Liver (tissue), 9 donors: Measurements from ENCODE around the gene YWHAB. TPM values are rescaled to one million over a fixed set of nuclear protein-coding genes. Genes with fewer than 3 reads are reported as not detected.

Experiments
- DNase-seq: peaks from one replicate; pipeline ENCODE4 v3.0.0-alpha.2; 2017; ENCODE audit warnings: low spot score
- H3K27ac ChIP-seq, 2 donors: one replicate each; pipeline ENCODE4 v1.7.0; 2013; ENCODE audit warnings: inconsistent platforms in 2 of 2, low read length in 2 of 2, control low read depth in 1 of 2, low read depth in 1 of 2, mild to moderate bottlenecking in 1 of 2
- H3K27me3 ChIP-seq, 4 donors: one replicate each; pipeline versions ENCODE4 v1.6.1 to v1.7.0; 2013; ENCODE audit warnings: low read length in 3 of 4, inconsistent platforms in 1 of 4, mild to moderate bottlenecking in 1 of 4, moderate library complexity in 1 of 4; ENCODE audit not compliant: control insufficient read depth in 4 of 4, insufficient read depth in 4 of 4
- H3K36me3 ChIP-seq, 4 donors: one replicate each; pipeline versions ENCODE4 v1.6.1 to v1.7.0; 2013; ENCODE audit warnings: low read length in 3 of 4, mild to moderate bottlenecking in 3 of 4, low read depth in 1 of 4, moderate library complexity in 1 of 4; ENCODE audit not compliant: control insufficient read depth in 4 of 4, insufficient read depth in 3 of 4
- H3K4me1 ChIP-seq, 4 donors: one replicate each; pipeline versions ENCODE4 v1.6.1 to v1.7.0; 2013; ENCODE audit warnings: low read length in 3 of 4, mild to moderate bottlenecking in 3 of 4, moderate library complexity in 1 of 4; ENCODE audit not compliant: control insufficient read depth in 4 of 4, insufficient read depth in 4 of 4
- H3K4me3 ChIP-seq, 3 donors: one replicate each; pipeline versions ENCODE4 v1.6.1 to v1.7.0; 2013; ENCODE audit warnings: low read length in 3 of 3, control low read depth in 1 of 3, low read depth in 1 of 3, mild to moderate bottlenecking in 1 of 3
- H3K9ac ChIP-seq, 2 donors: one replicate each; pipeline ENCODE4 v1.7.0; 2013; ENCODE audit warnings: low read length in 2 of 2, mild to moderate bottlenecking in 2 of 2, moderate library complexity in 2 of 2, control low read depth in 1 of 2, low read depth in 1 of 2
- H3K9me3 ChIP-seq, 4 donors: one replicate each; pipeline versions ENCODE4 v1.6.1 to v1.7.0; 2013; ENCODE audit warnings: low read length in 3 of 4; ENCODE audit not compliant: control insufficient read depth in 4 of 4
- EGR1 ChIP-seq, 2 donors: IDR thresholded peaks; 2 replicates each; pipeline ENCODE4 v1.6.1; 2016 to 2018; ENCODE audit warnings: antibody characterized with exemption in 2 of 2, low read depth in 2 of 2
- FOXA2 ChIP-seq: IDR thresholded peaks from 2 replicates; pipeline ENCODE4 v1.6.1; 2016; ENCODE audit warnings: antibody characterized with exemption
- GABPA ChIP-seq, 2 donors: IDR thresholded peaks in 1 of 2; conservative IDR thresholded peaks in 1 of 2; 2 replicates each; pipeline ENCODE4 v1.6.1; 2016; ENCODE audit warnings: antibody characterized with exemption in 2 of 2, mild to moderate bottlenecking in 1 of 2, moderate library complexity in 1 of 2
- HNF4A ChIP-seq, 2 donors: conservative IDR thresholded peaks; 2 replicates each; pipeline ENCODE4 v1.6.1; 2016; ENCODE audit warnings: antibody characterized with exemption in 2 of 2, mild to moderate bottlenecking in 2 of 2
- HNF4G ChIP-seq: IDR thresholded peaks from 2 replicates; pipeline ENCODE4 v1.6.1; 2016; ENCODE audit warnings: antibody characterized with exemption
- JUND ChIP-seq, 2 donors: IDR thresholded peaks; 2 replicates each; pipeline ENCODE4 v1.6.1; 2016; ENCODE audit warnings: antibody characterized with exemption in 2 of 2
- NR2F2 ChIP-seq: IDR thresholded peaks from 2 replicates; pipeline ENCODE4 v1.6.1; 2016; ENCODE audit warnings: antibody characterized with exemption
- RAD21 ChIP-seq, 2 donors: IDR thresholded peaks; 2 replicates each; pipeline ENCODE4 v1.6.1; 2016; ENCODE audit warnings: antibody characterized with exemption in 2 of 2, mild to moderate bottlenecking in 2 of 2
- REST ChIP-seq: IDR thresholded peaks from 2 replicates; pipeline ENCODE4 v1.6.1; 2016; ENCODE audit warnings: antibody characterized with exemption, mild to moderate bottlenecking
- SP1 ChIP-seq: IDR thresholded peaks from 2 replicates; pipeline ENCODE4 v1.6.1; 2018; ENCODE audit warnings: antibody characterized with exemption, mild to moderate bottlenecking
- TAF1 ChIP-seq: conservative IDR thresholded peaks from 2 replicates; pipeline ENCODE4 v1.6.1; 2016; ENCODE audit warnings: antibody characterized with exemption, mild to moderate bottlenecking
- YY1 ChIP-seq: IDR thresholded peaks from 2 replicates; pipeline ENCODE4 v1.6.1; 2016; ENCODE audit warnings: antibody characterized with exemption, mild to moderate bottlenecking
- ZBTB33 ChIP-seq: IDR thresholded peaks from 2 replicates; pipeline ENCODE4 v1.6.1; 2016; ENCODE audit warnings: antibody characterized with exemption
- WGBS: extraction: QIAGEN DNeasy Blood & Tissue Kit; methylation state at CpG from one replicate; pipeline ENCODE4 v1.1.7; 2013; 5-methylcytosine and 5-hydroxymethylcytosine counted together
- polyA plus RNA-seq, 2 donors: library from polyadenylated mRNA; stranded (reverse) in 1 of 2; unstranded in 1 of 2; fragments of 200-250 nt in 1 of 2; fragments of >200 nt in 1 of 2; fragmentation: Nextera tagmentation in 1 of 2; extraction: Ambion mirVana in 1 of 2; gene quantifications; one replicate each; pipeline versions ENCODE4 v1.2.1 to v1.2.3, GENCODE V29; 2013 to 2015
- total RNA-seq, 2 donors: library from RNA; depleted of rRNA; stranded (reverse); fragments of >200 nt; gene quantifications; one replicate each; pipeline ENCODE4 v1.2.3, GENCODE V29; 2014
- TF ChIP-seq, protein P1 (sequence below): fragments of 150-350 bp; IDR thresholded peaks from 2 replicates; pipeline ENCODE4 v1.5.1; 2017; ENCODE audit warnings: improper control_type of control experiment, low read depth, low read length; ENCODE audit not compliant: missing input control
- TF ChIP-seq, protein P2 (sequence below): IDR thresholded peaks from 2 replicates; pipeline ENCODE4 v1.6.1; 2016; ENCODE audit warnings: antibody characterized with exemption
- TF ChIP-seq, protein P3 (sequence below): IDR thresholded peaks from 2 replicates; pipeline ENCODE4 v1.6.1; 2016; ENCODE audit warnings: antibody characterized with exemption
- donor health status: healthy.
- donor health status: healthy.
- donor health status: healthy.
- donor health status: healthy.
- donor health status: healthy.

The YWHAB gene
- total and polyA plus RNA-seq, 4 donors, result 41.6 to 86.5 (median 43.3) TPM

GRCh38 chr20:44936510-44936909 lies 51.0 kb downstream of the YWHAB start:
- no peak for DNase-seq
- TF ChIP-seq, protein P1, sequence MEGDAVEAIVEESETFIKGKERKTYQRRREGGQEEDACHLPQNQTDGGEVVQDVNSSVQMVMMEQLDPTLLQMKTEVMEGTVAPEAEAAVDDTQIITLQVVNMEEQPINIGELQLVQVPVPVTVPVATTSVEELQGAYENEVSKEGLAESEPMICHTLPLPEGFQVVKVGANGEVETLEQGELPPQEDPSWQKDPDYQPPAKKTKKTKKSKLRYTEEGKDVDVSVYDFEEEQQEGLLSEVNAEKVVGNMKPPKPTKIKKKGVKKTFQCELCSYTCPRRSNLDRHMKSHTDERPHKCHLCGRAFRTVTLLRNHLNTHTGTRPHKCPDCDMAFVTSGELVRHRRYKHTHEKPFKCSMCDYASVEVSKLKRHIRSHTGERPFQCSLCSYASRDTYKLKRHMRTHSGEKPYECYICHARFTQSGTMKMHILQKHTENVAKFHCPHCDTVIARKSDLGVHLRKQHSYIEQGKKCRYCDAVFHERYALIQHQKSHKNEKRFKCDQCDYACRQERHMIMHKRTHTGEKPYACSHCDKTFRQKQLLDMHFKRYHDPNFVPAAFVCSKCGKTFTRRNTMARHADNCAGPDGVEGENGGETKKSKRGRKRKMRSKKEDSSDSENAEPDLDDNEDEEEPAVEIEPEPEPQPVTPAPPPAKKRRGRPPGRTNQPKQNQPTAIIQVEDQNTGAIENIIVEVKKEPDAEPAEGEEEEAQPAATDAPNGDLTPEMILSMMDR, result no peak
- TF ChIP-seq SP1, result no peak
- Histone ChIP-seq H3K9me3 (no peaks in the 10 kb centered on the region), H3K4me3 (no peak overlapping the region), H3K36me3 (peaks cover 3 to 46% (median 12%) of the 10 kb centered on the region in 4 donors), H3K27me3 (no peaks in the 10 kb centered on the region), H3K9ac (no peak overlapping the region), H3K27ac (no peak overlapping the region), H3K4me1 (no peaks in the 10 kb centered on the region)
- 94% methylated on average over 10 of the region's 10 CpGs for WGBS

DNA sequence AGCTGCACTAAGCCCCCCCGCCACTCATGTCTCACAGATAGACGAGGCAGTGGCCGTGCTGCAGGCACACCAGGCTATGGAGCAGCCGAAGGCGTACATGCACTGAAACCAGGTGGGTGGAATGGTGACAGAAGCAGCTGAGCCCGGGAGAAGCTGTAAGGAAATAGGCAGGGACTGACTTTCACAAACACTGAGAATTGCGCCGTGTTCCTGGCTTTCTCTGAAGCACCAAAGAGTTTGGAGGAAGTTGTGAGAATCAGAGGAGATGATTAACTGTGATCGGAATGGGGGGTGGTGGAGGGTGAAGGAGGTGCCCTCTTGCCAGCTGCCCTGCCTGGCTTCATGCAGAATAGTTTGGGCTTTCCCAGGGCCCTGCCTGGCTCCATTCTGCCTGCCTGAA lies 53.1 kb downstream of the YWHAB start:
- H3K9ac ChIP-seq, result no peak overlapping the region
- no peaks in the 10 kb centered on the region for H3K4me1 ChIP-seq
- H3K27ac ChIP-seq, result no peak overlapping the region
- TF ChIP-seq, protein P2, sequence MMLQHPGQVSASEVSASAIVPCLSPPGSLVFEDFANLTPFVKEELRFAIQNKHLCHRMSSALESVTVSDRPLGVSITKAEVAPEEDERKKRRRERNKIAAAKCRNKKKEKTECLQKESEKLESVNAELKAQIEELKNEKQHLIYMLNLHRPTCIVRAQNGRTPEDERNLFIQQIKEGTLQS, result no peak
- no peak for TF ChIP-seq YY1
- TF ChIP-seq, protein P3, sequence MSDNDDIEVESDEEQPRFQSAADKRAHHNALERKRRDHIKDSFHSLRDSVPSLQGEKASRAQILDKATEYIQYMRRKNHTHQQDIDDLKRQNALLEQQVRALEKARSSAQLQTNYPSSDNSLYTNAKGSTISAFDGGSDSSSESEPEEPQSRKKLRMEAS, result no peak
- no peak for TF ChIP-seq HNF4G
- no peak for TF ChIP-seq NR2F2
- TF ChIP-seq, protein P1, result no peak
- TF ChIP-seq EGR1 (IDR thresholded peaks at IDR 0.05; ENCODE audit: low read depth in 2 of 2), result no peak
- no peak for TF ChIP-seq RAD21 (IDR thresholded peaks at IDR 0.05)
- TF ChIP-seq FOXA2, result no peak
- TF ChIP-seq ZBTB33, result no peak
- no peak for TF ChIP-seq JUND (IDR thresholded peaks at IDR 0.05)
- no peak for TF ChIP-seq TAF1
- TF ChIP-seq GABPA (IDR thresholded peaks at IDR 0.05 in 1 of 2, conservative IDR thresholded peaks at IDR 0.05 in 1 of 2), result no peak
- TF ChIP-seq HNF4A (conservative IDR thresholded peaks at IDR 0.05), result no peak
- TF ChIP-seq REST, result no peak
- no peak for DNase-seq
- H3K9me3 ChIP-seq, result no peaks in the 10 kb centered on the region
- H3K27me3 ChIP-seq, result no peaks in the 10 kb centered on the region
- 91% methylated on average over 9 of the region's 9 CpGs for WGBS
- no peak overlapping the region for H3K4me3 ChIP-seq
- peaks cover 8 to 59% (median 23%) of the 10 kb centered on the region in 4 donors for H3K36me3 ChIP-seq
